Neural progenitor cell (in vitro differentiated cells): Measurements from ENCODE around the gene TMPRSS11D.

ENCODE experiments used
- EZH2 ChIP-seq: fragments of 200-600 bp; sonication (generic); IDR thresholded peaks from 2 replicates; pipeline ENCODE4 v1.6.1; 2017; ENCODE audit warnings: antibody characterized with exemption, mild to moderate bottlenecking, moderate library complexity
- EZH2phosphoT487 ChIP-seq: fragments of 200-600 bp; sonication (generic); IDR thresholded peaks from 2 replicates; pipeline ENCODE4 v1.6.1; 2017; ENCODE audit warnings: antibody characterized with exemption
- TF ChIP-seq, protein P1 (sequence below): fragments of 200-600 bp; sonication (generic); IDR thresholded peaks from 2 replicates; pipeline ENCODE4 v1.5.1; 2017; ENCODE audit warnings: antibody characterized with exemption, mild to moderate bottlenecking

DNA sequence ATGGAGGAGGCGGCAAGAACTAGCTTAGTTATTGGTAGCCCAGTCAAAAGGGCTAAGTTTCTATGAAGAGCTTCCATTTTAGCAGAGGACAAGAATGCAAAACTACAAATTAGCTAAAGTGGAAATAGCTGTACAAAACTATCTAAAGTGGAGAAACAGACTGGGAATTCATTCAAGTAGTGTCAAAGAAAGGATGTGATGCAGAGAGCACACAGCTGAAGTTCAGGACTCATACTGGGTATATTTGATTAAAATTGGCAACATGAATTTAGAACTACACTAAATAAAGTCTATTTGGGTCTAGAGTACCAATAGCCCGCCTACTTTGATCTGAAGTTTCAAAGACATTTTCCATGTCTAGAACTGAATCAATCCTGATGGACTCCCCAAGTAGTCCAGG, 96.5 kb downstream of the TMPRSS11D start:
- TF ChIP-seq, protein P1, sequence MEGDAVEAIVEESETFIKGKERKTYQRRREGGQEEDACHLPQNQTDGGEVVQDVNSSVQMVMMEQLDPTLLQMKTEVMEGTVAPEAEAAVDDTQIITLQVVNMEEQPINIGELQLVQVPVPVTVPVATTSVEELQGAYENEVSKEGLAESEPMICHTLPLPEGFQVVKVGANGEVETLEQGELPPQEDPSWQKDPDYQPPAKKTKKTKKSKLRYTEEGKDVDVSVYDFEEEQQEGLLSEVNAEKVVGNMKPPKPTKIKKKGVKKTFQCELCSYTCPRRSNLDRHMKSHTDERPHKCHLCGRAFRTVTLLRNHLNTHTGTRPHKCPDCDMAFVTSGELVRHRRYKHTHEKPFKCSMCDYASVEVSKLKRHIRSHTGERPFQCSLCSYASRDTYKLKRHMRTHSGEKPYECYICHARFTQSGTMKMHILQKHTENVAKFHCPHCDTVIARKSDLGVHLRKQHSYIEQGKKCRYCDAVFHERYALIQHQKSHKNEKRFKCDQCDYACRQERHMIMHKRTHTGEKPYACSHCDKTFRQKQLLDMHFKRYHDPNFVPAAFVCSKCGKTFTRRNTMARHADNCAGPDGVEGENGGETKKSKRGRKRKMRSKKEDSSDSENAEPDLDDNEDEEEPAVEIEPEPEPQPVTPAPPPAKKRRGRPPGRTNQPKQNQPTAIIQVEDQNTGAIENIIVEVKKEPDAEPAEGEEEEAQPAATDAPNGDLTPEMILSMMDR = no peak
- TF ChIP-seq EZH2phosphoT487 = no peak
- no peak for TF ChIP-seq EZH2
